HL-60 (cell line): ENCODE measurements around the gene MED15.

Experiments
- CTCF ChIP-seq: IDR thresholded peaks from one replicate; pipeline ENCODE4 v1.5.1; 2011; ENCODE audit warnings: low read length, control low read depth, inconsistent platforms; ENCODE audit not compliant: insufficient read depth
- REST ChIP-seq: IDR thresholded peaks from 2 replicates; pipeline ENCODE4 v1.6.1; 2012; ENCODE audit warnings: low read depth; ENCODE audit not compliant: insufficient replicate concordance

DNA sequence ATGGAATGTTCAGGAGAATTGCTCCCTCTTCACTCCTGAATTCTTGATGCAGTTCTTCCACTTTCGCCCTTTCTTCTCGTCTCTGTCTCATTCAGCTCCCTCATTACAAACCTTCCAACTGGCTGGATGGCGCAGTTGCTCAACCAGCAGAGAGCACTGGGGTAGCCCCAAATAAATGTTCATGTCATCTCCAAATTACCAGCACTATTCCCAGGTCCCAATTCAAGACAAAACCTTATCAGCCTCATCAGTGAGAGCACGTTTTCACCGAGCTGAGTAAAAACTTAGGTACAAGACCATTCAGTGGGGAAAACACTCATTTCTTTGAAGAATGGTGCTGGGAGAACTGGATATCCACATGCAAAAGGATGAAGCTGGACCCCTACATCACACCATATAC lies 120.0 kb downstream of the MED15 start:
- no peak for TF ChIP-seq CTCF
- no peak for TF ChIP-seq REST
